ENCODE results near the gene MAP3K5.

DNA sequence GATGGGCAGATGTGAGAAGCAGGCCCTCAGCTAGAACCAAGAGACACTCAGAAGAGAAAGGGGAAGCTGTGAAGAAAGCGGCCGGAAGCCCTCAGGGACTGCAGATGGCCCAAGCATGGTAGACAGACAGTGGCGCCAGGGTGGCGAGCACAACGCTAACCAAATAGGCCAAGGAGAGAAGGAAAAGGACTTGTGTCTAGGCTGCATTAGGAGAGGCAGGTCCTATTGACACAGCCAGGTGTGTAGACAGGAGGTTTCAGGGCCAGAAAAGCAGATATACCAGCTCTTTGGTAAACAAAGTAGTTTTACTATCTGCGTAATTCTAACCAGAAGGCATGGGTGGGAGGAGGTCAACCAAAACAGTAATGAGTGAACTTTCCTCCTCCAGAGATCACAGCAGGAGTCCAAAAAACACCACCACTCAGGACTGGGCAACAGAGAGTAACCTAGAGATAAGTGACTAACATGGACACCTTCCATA, 226.2 kb downstream of the MAP3K5 start:
- TF ChIP-seq POLR2AphosphoS5 (IDR thresholded peaks at IDR 0.05) = no peak
- TF ChIP-seq, protein P1, sequence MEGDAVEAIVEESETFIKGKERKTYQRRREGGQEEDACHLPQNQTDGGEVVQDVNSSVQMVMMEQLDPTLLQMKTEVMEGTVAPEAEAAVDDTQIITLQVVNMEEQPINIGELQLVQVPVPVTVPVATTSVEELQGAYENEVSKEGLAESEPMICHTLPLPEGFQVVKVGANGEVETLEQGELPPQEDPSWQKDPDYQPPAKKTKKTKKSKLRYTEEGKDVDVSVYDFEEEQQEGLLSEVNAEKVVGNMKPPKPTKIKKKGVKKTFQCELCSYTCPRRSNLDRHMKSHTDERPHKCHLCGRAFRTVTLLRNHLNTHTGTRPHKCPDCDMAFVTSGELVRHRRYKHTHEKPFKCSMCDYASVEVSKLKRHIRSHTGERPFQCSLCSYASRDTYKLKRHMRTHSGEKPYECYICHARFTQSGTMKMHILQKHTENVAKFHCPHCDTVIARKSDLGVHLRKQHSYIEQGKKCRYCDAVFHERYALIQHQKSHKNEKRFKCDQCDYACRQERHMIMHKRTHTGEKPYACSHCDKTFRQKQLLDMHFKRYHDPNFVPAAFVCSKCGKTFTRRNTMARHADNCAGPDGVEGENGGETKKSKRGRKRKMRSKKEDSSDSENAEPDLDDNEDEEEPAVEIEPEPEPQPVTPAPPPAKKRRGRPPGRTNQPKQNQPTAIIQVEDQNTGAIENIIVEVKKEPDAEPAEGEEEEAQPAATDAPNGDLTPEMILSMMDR (IDR thresholded peaks at IDR 0.05) = no peak

All from suprapubic skin (tissue), 3 donors.